Activated CD8-positive, alpha-beta memory T cell treated with anti-CD3 and anti-CD28 coated beads, Interleukin-2, amount 50 U/mL, for 24 hours (primary cell): ENCODE results near the gene WDFY3.

ENCODE experiments used
- DNase-seq: peaks from one replicate; pipeline ENCODE4 v3.0.0-alpha.2; 2020; ENCODE audit errors: extremely low read depth

The WDFY3 gene, protein sequence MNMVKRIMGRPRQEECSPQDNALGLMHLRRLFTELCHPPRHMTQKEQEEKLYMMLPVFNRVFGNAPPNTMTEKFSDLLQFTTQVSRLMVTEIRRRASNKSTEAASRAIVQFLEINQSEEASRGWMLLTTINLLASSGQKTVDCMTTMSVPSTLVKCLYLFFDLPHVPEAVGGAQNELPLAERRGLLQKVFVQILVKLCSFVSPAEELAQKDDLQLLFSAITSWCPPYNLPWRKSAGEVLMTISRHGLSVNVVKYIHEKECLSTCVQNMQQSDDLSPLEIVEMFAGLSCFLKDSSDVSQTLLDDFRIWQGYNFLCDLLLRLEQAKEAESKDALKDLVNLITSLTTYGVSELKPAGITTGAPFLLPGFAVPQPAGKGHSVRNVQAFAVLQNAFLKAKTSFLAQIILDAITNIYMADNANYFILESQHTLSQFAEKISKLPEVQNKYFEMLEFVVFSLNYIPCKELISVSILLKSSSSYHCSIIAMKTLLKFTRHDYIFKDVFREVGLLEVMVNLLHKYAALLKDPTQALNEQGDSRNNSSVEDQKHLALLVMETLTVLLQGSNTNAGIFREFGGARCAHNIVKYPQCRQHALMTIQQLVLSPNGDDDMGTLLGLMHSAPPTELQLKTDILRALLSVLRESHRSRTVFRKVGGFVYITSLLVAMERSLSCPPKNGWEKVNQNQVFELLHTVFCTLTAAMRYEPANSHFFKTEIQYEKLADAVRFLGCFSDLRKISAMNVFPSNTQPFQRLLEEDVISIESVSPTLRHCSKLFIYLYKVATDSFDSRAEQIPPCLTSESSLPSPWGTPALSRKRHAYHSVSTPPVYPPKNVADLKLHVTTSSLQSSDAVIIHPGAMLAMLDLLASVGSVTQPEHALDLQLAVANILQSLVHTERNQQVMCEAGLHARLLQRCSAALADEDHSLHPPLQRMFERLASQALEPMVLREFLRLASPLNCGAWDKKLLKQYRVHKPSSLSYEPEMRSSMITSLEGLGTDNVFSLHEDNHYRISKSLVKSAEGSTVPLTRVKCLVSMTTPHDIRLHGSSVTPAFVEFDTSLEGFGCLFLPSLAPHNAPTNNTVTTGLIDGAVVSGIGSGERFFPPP (N-terminal part only)

DNA sequence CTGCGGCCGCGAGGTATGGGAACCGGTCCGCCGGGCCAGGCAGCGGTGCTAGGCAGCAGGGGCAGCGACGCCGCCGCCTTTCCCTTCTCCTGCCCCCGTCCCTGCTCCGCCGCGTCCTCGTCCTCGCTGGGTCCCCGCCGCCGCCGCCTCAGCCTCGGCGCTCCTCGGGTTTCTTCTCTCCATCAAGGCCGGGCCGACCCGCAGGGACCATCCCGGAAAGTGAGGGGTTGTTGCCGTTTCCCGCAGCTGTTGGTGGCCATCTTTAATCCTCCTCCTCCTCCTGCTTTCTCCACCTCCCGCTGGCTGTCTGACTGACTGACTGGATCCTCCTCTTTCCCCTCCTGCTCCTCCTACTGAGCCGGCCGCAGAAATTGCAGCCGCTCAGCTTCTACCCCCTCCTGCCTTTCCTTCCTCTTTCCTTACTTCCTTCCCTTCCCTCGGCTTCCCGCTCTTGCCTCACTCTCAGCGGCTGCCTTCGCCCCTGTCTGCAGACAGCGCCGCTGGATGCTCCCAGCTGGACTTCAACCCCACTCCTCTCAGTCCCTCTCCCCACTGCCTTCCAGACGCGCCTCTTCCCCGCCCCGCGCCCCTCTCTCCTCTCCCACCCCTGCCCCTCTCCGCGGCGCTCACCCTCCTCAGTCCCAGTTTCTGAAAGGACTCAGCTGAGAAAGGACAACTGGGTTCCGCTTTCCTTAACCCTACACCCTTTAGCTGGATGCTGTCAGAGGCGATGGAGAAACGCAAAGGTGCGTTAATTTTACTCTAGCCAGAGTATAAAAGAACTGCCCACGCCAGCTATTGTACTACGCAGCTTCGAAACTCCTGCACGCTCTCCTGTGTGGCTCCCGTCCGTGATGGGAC, at the start of gene WDFY3:
Gene WDFY3 (minus strand): TSS at position 309 of the 861 bp plus-strand sequence. CDS start 106,099 bp downstream, outside the sequence.
- no peak for DNase-seq

DNA sequence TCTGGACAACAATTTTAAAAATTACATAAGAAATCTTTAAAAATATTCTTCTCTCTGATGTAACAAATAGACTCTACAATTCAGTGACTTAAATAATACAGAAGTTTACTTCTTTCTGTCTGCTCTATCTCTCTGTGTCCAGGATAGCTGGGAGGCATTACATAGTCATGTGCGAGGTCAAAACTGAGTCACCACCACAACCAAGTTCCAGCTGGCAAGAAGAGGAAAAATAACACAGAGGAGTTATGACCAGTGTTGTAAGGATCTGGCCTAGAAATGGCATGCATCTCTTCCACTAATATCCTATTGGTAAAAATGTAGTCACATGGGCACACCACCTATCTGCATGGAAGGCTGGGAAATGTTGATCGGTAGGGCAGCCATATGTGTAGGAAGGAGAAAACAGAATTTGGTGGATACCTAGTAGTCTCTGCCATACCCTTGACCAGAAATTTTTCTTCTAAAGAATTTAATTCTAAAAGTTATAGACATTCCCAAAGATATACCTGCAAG, 39.4 kb upstream of the WDFY3 start:
- DNase-seq, result no peak

DNA sequence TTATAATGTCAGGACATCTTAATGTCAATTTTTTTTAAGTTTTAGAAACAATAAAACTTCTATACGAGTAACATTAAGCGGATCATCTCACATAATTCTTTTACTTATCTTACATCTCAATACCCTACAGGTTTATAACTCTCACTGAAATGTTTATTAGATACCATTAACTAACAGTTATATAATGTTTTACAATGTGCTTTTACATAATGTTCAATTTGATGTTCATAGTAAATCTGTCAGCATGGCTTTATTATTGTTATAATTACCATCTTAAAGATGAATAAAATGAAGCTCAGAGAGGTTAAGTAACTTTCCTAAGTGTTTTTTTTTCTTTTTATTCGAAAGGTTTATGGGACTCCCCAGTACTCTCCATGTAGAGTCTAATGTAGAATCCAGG, 33.9 kb upstream of the WDFY3 start:
- no peak for DNase-seq

DNA sequence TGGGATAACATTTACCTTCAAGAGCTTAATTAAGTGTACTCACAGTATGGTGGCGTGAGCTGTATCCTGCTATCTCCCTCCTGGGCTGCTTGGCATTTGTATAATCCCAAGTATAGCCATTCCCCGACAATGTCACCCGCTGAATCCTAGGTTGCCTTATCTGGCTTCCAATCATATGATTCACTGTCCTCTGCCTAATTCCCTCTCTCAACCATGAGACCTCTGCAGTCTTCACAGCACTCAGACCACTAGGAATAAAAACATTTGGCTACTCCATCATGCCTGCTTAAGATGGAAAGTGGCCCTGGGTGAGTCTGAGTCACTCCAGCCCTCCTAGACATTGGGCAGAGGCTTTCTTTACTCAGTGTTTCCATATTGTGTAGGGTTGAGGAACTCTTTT, 28.9 kb upstream of the WDFY3 start:
- DNase-seq, result no peak

DNA sequence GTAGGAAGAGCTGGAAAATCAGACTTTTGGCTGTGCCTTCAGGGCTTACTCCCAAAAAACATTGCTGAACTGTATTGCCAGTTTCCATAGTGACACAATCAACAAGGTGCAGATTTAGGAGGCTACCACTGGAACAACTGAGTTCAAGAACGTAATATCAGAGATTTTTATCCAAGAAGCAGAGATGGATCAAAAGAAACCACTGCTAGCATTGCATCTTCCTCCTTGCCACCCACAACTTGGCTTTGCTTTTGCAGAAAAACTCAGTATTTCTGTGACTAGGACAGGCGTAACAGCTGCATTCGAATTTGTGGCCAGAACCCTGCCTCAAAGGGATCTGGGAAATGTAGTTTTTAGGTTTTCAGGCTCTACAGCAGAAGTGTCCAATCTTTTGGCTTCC, 27.8 kb upstream of the WDFY3 start:
- DNase-seq, result no peak

DNA sequence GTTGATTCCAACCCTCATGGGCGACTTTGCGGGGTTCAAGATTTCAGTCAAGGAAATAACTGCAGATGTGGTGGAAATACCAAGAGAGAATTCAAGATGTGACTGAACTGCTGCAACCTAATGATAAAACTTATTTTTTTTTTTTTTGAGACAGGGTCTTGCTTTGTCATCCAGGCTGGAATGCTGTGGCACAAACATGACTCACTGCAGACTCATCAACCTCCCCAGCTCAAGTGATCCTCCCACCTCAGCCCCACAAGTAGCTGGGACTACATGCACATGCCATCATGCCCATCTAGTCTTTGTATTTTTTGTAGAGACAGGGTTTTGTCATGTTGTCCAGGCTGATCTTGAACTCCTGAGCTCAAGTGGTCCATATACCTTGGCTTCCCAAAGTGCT, 19.5 kb upstream of the WDFY3 start:
- no peak for DNase-seq

DNA sequence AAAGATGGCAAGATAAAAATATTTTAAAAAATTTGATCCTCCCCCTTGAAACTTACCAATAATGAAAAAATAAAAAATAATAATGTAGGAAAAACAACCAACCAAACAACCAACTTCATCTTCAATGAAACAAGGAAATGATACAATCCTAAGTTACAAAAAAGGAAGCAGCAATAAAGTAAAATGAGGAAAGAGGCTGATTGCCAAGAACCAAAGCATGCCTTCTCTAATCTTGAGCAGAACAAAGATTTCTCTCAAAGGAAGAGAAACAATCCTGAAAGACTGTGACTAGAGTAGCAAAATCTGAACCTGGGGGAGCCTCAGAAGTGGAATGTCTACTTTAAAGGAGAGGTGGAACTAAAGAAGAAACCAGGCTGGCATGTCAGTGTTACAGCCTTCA, 10.9 kb upstream of the WDFY3 start:
- DNase-seq, result no peak

DNA sequence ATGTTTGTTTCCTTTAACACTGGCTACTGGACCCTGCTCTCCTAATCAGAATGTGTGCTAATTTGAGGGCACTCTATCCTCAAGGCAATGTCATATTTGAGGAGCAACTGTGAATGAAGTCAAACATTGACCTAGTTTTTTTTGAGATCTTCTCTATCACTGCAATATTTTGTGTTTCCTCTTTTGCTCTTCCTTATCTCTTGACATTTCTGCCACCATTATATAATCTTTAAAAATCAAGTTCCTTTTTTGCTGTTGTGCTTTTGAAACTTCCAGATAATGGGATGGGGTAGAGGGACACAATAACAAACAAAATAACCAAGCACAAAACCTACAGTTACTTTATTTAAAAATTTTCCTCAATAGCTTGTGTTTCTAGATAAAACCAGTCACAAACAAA, 7.4 kb upstream of the WDFY3 start:
- DNase-seq, result no peak

DNA sequence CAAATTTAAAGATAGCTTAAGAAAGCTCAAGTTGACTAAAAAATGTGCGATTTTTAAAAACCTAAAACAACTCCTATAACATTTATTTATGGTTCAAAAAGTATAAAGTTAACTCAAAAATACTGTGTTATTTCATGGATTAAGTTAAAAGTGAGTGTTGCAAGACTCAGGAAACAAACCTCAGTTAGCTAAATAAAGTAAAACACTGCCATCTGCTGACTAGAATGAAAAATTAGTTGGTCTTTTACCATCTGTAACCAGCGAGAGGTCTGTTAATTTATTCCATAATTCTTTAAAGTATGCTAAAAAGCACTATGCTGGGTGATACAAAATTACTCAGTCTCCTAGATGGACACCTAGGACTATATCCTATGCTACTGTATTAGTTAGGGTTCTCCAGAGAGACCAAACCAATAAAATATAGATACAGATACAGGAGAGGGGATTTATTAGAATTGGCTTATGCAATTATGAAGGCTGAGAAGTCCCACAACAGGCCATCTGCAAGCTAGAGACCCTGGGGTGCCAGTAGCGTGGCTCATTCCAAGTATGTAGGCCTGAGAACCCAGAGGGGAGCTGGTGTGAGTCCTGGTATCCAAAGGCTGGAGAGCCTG, 4.9 kb upstream of the WDFY3 start:
- DNase-seq, result no peak

DNA sequence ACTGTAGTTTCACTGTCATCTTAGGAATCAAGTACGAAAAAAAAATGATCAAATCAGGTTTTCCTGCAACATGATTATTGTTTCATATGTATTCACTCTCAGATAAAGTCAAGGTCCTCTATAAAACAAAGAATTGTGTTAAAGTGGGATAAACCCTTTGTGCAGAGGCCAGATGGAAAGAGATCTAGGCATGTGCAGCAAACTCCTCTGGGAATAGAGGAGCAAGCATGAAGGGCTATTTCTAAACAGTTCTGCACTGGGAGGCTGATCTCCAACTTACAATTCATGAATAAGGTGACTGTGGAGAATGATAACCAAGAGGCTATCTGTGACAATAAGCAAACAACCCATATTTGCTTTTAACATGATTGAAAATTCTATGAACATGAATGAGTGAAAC, 2.4 kb upstream of the WDFY3 start:
- no peak for DNase-seq

DNA sequence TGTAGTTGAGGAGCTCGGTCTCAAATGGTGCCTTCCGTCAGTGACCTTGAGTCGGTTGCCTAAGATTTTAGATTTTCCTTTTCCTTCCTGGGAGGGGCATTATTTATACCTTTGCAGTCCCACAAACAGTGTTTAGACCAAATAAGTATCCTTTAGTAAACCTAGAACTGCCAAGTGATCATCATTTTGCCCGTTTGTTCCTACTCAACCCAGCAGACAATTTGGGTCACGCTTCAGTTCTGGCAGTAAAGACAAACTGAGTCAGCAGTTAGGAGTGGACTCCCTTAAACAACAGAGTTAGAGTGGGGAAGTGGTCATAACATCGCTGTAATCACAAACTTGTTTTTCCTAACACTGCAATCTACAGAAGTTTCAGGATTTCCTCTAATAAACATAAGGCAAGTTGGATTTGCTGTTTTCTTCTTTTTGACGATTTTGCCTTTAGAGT, 777 bp upstream of the WDFY3 start:
- no peak for DNase-seq

DNA sequence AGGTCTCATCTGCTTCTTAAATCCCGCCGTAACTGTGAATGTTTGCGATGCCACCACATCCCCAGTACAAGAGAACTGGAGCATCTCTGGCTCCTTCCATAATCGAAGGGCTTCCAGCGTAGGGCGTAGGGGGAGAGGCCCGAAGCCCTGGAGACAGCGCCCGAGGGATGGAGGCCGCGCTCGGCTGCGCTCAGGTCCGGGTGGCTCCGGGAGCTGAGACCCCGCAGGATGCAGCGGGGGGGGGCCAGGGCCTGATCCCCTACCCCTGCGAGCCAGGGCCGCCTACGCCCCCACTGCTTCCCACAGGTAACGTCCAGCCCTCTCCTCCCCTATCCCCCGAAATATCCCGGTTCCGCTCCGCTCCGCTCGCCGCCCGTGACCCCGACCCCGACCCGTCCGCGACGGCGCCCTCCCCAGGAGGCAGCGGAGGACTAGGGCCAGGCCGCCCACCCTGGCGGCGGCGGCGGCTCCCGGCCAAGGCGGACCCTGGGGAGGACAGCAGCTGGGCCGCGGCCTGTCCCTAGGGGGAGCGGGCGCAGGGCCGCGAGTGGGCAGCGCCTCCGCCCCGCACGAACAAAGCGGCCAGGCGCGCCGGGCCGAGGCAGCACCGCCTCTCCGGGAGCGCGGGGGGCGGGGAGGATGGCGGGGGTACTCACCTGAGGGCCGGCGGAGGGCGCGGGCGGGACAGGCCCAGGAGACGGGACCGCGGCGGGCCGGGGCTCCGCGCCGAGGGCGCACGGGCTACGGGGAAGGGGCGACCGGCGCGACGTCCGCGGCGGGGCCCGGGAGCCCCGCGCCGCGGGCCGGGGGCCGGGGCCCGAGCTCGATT, 723 bp downstream of the WDFY3 start:
- no peak for DNase-seq

DNA sequence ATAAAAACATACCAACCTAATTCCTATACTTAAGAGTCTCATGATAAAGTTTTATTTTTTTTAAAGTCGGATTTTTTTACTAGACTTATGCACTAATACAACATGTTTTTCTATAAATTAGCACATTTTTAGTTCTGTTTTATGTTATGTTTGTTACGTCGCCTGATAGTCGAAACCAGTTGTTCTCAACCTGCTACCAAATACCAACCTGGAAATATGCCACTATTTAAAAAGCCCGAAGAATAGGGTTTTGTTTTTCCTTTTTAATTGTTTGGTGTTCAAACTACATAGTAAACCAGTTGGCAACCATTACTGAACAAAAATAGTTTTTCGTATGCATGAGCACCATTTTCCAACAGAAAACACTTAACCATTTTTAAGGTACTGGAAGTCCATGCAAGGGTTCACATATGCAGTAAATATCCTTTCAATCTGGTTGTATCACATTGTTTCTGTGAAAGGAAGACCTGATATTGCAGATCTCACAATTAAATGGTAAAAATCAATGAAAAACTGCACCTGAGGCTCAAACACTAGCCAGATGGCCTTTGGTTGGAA, 1.4 kb downstream of the WDFY3 start:
- no peak for DNase-seq

DNA sequence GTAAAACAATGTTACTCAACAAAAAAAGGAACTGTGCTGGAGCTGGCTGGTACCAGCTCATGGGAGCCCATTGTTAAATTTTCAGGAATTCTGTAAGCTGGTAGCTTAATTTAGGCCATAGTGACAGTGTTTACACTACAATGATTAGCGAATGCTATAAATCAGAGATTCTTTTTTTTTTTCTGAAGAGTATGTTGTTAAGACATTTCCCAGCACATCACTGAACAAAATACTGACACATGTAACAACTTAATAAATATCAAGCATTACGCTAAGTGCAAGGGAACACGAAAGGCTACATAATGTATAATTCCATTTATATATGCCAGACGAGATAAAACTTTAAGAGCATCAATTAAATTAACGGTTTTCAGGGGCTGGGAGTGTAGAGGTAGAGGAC, 4.4 kb downstream of the WDFY3 start:
- no peak for DNase-seq

DNA sequence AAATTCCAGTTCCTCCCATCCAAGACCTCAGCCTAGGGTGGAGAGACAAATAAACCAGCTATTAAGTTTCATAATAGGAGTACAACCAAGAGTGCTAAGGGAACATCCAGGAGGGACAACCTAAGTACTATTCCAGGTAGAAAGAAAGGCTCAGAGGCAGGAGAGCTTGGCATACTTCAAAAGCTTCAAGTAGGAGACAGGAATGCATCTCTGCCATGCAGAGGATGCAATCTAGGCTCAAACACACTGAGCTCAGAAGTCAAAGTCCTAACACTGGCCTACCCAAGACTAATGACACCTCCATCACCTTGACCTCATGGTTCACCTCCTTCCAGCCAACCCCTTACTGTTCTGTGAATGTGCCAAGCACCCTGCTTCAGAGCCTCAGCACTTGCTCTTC, 8.1 kb downstream of the WDFY3 start:
- DNase-seq, result no peak

DNA sequence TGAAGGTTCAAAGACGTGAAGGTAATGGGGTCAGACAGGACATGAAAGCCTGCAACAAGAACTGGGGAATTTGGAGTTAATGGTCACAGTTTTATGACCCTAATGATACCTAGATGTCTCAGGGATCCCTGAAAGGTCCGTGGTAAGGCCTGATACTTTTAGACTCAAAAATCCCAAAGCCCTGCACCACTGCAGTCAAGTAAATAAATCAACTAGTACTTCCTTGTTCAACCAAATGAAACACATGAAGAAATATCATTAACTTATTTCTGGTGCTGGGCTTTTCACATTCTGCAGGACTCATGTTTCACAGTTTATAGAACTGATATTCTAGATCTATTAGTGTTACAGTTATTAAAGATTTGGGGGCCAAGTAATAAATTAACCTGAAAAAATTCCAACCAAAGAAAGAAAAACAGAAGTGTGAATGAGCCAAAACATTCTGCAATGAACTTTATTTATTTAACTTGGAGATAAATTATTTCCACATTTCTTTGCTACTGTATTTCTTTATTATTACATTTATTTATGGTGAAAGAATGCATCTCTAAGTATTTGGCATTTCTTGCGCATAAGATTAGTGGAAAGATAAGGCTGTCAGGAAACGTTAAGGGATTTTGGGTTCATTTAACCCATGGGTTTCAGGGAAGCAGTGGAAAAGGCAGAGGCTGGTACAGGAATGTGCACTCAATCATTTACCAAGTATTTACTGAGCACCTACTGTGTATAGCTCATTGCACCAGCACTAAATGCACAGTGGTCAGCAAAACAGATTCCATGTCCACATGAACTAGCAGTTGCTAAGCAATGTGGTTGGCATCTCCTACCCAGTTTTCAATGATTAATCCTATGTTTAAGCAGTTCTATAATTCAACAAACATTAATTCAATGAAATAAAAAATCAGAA, 8.7 kb downstream of the WDFY3 start:
- no peak for DNase-seq

DNA sequence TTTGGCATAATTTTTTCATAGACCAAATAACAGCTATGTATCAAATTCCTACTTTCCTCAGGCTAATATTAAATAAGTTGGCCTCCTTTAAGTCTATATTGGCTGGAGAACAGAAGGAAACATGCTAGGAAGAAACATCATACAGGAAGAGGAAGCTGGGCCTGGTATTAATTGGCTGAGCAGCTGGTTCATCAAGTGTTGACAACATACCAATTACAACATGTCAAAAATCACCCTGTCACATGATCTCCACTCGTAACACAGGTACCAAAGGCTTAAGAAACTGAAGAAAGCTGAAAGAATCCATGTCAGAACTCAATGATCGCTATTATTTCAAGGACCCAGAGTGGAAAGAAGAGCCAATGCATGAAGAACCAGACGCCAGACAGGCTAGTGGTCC, 10.5 kb downstream of the WDFY3 start:
- no peak for DNase-seq

DNA sequence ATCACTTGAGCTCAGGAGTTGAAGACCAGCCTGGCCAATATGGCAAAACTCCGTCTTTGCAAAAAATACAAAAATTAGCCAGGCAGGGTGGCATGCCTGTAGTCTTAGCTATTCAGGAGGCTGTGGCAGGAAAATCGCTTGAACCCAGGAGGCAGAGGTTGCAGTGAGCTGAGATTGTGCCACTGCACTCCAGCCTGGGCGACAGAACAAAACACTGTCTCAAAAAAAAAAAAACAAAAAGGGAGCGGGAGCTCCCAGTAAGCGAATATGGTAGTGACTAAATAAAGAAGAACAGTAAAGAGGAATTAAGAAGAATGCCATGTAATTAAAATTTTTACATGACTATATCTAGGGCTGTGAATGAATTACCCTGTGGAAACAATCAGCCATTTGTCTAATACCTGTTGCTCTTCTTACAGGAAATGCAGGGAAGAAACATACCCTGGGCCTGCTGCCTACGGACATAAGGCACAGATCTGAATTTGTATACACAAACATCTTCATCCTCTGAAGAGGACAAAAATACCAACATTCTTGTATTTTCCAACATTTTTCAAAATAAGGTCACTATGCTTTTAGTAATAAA, 11.4 kb downstream of the WDFY3 start:
- DNase-seq, result no peak
